ENCODE results near the gene FXYD4. TPM values are rescaled to one million over a fixed set of nuclear protein-coding genes. Genes with fewer than 3 reads are reported as not detected.
"Not testable (repeated sequence)": the region's sequence is repeated elsewhere in the genome, so short reads cannot be mapped to it uniquely, and the experiment has no call there.

Gene FXYD4
- total RNA-seq, 1 experiment from 2014 or later: not detected

DNA sequence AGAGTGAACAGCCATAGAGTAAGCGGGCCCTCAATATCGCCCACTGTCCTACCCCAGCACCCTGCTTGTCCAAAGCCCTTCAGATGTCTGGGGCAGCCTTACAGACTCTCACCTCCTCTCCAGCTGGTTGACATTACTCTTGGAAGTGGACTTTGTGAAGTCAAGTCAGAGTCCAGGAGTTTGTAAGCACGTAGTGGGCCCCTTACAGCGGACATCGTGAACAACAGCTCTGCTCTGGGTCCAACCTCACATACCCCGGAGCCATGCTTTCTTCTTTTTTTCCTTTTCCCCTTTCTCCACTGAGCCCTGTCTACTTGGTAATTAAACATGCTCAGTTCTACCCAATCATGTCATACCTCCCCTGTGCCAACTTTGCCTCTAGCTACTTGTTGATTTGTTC lies 20.1 kb downstream of the FXYD4 start:
- H3K4me1 Mint-ChIP-seq: peaks cover 36% of the 10 kb centered on the region
- ATAC-seq (no peak), DNase-seq (ENCODE audit: low spot score) (no peak)
- POLR2A ChIA-PET: no interaction called here
- CTCF ChIA-PET: no interaction called here
- H3K27ac Mint-ChIP-seq: peak overlapping the region; percentile 34; the same call in 1 of the 2 replicates
- no peak overlapping the region for H3K4me3 Mint-ChIP-seq
- H3K9me3 Mint-ChIP-seq: no peaks in the 10 kb centered on the region
- TF ChIP-seq JAZF1 (CRISPR knock-in tag; IDR thresholded peaks at IDR 0.05) (no peak), SMAD4 (CRISPR knock-in tag; IDR thresholded peaks at IDR 0.05) (no peak), NFATC4 (CRISPR knock-in tag; IDR thresholded peaks at IDR 0.05) (no peak), ZNF317 (CRISPR knock-in tag; IDR thresholded peaks at IDR 0.05; ENCODE audit: borderline replicate concordance, low read depth) (no peak), RORB (CRISPR knock-in tag; IDR thresholded peaks at IDR 0.05) (no peak), FOXP1 (CRISPR knock-in tag; IDR thresholded peaks at IDR 0.05; ENCODE audit: borderline replicate concordance) (no peak), GABPB1 (CRISPR knock-in tag; IDR thresholded peaks at IDR 0.05) (no peak), FOXJ3 (CRISPR knock-in tag; IDR thresholded peaks at IDR 0.05; ENCODE audit: borderline replicate concordance) (no peak), SOX15 (CRISPR knock-in tag; IDR thresholded peaks at IDR 0.05) (no peak), FOXK1 (CRISPR knock-in tag; IDR thresholded peaks at IDR 0.05) (no peak), ELF4 (CRISPR knock-in tag; IDR thresholded peaks at IDR 0.05; ENCODE audit: low read depth) (no peak)
- TF ChIP-seq, protein P1, sequence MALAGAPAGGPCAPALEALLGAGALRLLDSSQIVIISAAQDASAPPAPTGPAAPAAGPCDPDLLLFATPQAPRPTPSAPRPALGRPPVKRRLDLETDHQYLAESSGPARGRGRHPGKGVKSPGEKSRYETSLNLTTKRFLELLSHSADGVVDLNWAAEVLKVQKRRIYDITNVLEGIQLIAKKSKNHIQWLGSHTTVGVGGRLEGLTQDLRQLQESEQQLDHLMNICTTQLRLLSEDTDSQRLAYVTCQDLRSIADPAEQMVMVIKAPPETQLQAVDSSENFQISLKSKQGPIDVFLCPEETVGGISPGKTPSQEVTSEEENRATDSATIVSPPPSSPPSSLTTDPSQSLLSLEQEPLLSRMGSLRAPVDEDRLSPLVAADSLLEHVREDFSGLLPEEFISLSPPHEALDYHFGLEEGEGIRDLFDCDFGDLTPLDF (CRISPR knock-in tag; IDR thresholded peaks at IDR 0.05): no peak
- TF ChIP-seq, protein P2, sequence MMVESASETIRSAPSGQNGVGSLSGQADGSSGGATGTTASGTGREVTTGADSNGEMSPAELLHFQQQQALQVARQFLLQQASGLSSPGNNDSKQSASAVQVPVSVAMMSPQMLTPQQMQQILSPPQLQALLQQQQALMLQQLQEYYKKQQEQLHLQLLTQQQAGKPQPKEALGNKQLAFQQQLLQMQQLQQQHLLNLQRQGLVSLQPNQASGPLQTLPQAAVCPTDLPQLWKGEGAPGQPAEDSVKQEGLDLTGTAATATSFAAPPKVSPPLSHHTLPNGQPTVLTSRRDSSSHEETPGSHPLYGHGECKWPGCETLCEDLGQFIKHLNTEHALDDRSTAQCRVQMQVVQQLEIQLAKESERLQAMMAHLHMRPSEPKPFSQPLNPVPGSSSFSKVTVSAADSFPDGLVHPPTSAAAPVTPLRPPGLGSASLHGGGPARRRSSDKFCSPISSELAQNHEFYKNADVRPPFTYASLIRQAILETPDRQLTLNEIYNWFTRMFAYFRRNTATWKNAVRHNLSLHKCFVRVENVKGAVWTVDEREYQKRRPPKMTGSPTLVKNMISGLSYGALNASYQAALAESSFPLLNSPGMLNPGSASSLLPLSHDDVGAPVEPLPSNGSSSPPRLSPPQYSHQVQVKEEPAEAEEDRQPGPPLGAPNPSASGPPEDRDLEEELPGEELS (CRISPR knock-in tag; IDR thresholded peaks at IDR 0.05): no peak
- TF ChIP-seq, protein P3, sequence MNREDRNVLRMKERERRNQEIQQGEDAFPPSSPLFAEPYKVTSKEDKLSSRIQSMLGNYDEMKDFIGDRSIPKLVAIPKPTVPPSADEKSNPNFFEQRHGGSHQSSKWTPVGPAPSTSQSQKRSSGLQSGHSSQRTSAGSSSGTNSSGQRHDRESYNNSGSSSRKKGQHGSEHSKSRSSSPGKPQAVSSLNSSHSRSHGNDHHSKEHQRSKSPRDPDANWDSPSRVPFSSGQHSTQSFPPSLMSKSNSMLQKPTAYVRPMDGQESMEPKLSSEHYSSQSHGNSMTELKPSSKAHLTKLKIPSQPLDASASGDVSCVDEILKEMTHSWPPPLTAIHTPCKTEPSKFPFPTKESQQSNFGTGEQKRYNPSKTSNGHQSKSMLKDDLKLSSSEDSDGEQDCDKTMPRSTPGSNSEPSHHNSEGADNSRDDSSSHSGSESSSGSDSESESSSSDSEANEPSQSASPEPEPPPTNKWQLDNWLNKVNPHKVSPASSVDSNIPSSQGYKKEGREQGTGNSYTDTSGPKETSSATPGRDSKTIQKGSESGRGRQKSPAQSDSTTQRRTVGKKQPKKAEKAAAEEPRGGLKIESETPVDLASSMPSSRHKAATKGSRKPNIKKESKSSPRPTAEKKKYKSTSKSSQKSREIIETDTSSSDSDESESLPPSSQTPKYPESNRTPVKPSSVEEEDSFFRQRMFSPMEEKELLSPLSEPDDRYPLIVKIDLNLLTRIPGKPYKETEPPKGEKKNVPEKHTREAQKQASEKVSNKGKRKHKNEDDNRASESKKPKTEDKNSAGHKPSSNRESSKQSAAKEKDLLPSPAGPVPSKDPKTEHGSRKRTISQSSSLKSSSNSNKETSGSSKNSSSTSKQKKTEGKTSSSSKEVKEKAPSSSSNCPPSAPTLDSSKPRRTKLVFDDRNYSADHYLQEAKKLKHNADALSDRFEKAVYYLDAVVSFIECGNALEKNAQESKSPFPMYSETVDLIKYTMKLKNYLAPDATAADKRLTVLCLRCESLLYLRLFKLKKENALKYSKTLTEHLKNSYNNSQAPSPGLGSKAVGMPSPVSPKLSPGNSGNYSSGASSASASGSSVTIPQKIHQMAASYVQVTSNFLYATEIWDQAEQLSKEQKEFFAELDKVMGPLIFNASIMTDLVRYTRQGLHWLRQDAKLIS (CRISPR knock-in tag; IDR thresholded peaks at IDR 0.05; ENCODE audit: borderline replicate concordance): no peak
- no peaks in the 10 kb centered on the region for H3K27me3 Mint-ChIP-seq (ENCODE audit: low read depth)
- peaks cover 85% of the 10 kb centered on the region for H3K36me3 Mint-ChIP-seq

DNA sequence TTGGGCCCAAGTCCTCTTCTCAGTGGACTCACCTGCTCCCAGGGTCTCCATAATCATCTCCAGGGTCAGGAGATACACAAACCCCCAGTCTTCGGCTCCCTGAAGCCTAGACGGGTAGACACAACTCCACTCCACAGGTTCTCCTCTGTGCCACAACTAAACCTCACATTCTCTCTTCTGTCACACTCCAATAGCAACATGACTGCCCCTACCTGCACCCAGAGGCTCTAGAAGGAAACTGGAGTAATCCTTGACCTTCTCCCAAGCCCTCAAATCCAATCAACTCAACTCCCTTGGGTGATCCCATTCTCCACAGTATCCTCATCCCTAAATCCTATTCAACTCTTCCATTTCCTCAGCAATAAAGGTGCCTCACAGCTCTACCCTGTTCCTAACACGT lies 21.3 kb downstream of the FXYD4 start:
- no peak for TF ChIP-seq CREB1 (CRISPR knock-in tag; IDR thresholded peaks at IDR 0.05)
- TF ChIP-seq ZNF263 (CRISPR knock-in tag; IDR thresholded peaks at IDR 0.05; ENCODE audit: low read depth): no peak
- TF ChIP-seq, protein P4, sequence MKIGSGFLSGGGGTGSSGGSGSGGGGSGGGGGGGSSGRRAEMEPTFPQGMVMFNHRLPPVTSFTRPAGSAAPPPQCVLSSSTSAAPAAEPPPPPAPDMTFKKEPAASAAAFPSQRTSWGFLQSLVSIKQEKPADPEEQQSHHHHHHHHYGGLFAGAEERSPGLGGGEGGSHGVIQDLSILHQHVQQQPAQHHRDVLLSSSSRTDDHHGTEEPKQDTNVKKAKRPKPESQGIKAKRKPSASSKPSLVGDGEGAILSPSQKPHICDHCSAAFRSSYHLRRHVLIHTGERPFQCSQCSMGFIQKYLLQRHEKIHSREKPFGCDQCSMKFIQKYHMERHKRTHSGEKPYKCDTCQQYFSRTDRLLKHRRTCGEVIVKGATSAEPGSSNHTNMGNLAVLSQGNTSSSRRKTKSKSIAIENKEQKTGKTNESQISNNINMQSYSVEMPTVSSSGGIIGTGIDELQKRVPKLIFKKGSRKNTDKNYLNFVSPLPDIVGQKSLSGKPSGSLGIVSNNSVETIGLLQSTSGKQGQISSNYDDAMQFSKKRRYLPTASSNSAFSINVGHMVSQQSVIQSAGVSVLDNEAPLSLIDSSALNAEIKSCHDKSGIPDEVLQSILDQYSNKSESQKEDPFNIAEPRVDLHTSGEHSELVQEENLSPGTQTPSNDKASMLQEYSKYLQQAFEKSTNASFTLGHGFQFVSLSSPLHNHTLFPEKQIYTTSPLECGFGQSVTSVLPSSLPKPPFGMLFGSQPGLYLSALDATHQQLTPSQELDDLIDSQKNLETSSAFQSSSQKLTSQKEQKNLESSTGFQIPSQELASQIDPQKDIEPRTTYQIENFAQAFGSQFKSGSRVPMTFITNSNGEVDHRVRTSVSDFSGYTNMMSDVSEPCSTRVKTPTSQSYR (CRISPR knock-in tag; IDR thresholded peaks at IDR 0.05): no peak
- TF ChIP-seq NFATC4 (CRISPR knock-in tag; IDR thresholded peaks at IDR 0.05): no peak
- TF ChIP-seq, protein P5, sequence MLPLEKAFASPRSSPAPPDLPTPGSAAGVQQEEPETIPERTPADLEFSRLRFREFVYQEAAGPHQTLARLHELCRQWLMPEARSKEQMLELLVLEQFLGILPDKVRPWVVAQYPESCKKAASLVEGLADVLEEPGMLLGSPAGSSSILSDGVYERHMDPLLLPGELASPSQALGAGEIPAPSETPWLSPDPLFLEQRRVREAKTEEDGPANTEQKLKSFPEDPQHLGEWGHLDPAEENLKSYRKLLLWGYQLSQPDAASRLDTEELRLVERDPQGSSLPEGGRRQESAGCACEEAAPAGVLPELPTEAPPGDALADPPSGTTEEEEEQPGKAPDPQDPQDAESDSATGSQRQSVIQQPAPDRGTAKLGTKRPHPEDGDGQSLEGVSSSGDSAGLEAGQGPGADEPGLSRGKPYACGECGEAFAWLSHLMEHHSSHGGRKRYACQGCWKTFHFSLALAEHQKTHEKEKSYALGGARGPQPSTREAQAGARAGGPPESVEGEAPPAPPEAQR (CRISPR knock-in tag; IDR thresholded peaks at IDR 0.05): no peak
- TF ChIP-seq NFE2L1 (CRISPR knock-in tag; IDR thresholded peaks at IDR 0.05): no peak
- TF ChIP-seq TP53 (CRISPR knock-in tag; IDR thresholded peaks at IDR 0.05): no peak
- TF ChIP-seq, protein P6, sequence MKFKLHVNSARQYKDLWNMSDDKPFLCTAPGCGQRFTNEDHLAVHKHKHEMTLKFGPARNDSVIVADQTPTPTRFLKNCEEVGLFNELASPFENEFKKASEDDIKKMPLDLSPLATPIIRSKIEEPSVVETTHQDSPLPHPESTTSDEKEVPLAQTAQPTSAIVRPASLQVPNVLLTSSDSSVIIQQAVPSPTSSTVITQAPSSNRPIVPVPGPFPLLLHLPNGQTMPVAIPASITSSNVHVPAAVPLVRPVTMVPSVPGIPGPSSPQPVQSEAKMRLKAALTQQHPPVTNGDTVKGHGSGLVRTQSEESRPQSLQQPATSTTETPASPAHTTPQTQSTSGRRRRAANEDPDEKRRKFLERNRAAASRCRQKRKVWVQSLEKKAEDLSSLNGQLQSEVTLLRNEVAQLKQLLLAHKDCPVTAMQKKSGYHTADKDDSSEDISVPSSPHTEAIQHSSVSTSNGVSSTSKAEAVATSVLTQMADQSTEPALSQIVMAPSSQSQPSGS (CRISPR knock-in tag; IDR thresholded peaks at IDR 0.05; ENCODE audit: borderline replicate concordance, low read depth): no peak
- no peak for TF ChIP-seq MXD4 (CRISPR knock-in tag; IDR thresholded peaks at IDR 0.05; ENCODE audit: borderline replicate concordance)
- no peak for TF ChIP-seq GABPB1 (CRISPR knock-in tag; IDR thresholded peaks at IDR 0.05)
- Mint-ChIP-seq H3K27me3 (ENCODE audit: low read depth) (no peaks in the 10 kb centered on the region), H3K9me3 (no peaks in the 10 kb centered on the region), H3K27ac (peak overlapping the region; percentile 82), H3K36me3 (peaks cover 72% of the 10 kb centered on the region), H3K4me1 (peaks cover 42% of the 10 kb centered on the region), H3K4me3 (no peak overlapping the region)
- no peak for ATAC-seq
- DNase-seq (ENCODE audit: low spot score): no peak
- ChIA-PET POLR2A (no interaction called here), CTCF (no interaction called here)

DNA sequence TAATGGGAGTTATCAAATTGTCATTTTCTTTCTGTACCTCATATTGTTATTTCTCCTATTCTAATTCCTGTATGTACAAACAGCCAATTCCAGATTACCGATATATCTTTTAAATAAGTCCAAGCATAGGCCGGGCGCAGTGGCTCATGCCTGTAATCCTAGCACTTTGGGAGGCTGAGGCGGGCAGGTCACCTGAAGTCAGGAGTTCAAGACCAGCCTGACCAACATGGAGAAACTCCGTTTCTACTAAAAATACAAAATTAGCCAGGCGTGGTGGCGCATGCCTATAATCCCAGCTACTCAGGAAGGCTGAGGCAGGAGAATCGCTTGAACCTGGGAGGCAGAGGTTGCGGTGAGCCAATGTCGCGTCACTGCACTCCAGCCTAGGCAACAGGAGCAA lies 21.8 kb downstream of the FXYD4 start:
- H3K4me3 Mint-ChIP-seq; ATAC-seq; CTCF ChIA-PET; H3K27me3 Mint-ChIP-seq (ENCODE audit: low read depth); H3K9me3 Mint-ChIP-seq; DNase-seq (ENCODE audit: low spot score); POLR2A ChIA-PET: not testable (repeated sequence)
- Mint-ChIP-seq H3K36me3 (peaks cover 68% of the 10 kb centered on the region), H3K27ac (peak overlapping the region; percentile 82), H3K4me1 (peaks cover 46% of the 10 kb centered on the region)

Data from WTC11 (cell line).